AG04449 (cell line): Measurements from ENCODE around the gene SLC7A10.

Experiments used
- CTCF ChIA-PET: fragments of 350-600 bp; formaldehyde crosslinking; extraction: SDS; loops from one replicate; lab custom pipeline; 2021; ENCODE audit warnings: antibody characterized with exemption; lab: Yijun Ruan, JAX
- POLR2A ChIA-PET: fragments of 400-600, 350-600 bp; formaldehyde crosslinking; extraction: SDS; loops from one replicate; lab custom pipeline; 2020; ENCODE audit warnings: antibody characterized with exemption, inconsistent platforms; lab: Yijun Ruan, JAX
- DNase-seq: peaks from one replicate; pipeline ENCODE4 v3.0.0-alpha.2; 2010; ENCODE audit warnings: low read depth, low spot score
- H3K4me3 ChIP-seq: 2 replicates; pipeline ENCODE4 v1.5.1; 2011; ENCODE audit warnings: low read depth, mild to moderate bottlenecking, control low read depth, low read length
- CTCF ChIP-seq: IDR thresholded peaks from one replicate; pipeline ENCODE4 v1.5.1; 2011; ENCODE audit warnings: mild to moderate bottlenecking, moderate library complexity, low read length, control low read depth, inconsistent platforms; ENCODE audit not compliant: insufficient read depth; ENCODE audit errors: missing control alignments

The SLC7A10 gene

DNA sequence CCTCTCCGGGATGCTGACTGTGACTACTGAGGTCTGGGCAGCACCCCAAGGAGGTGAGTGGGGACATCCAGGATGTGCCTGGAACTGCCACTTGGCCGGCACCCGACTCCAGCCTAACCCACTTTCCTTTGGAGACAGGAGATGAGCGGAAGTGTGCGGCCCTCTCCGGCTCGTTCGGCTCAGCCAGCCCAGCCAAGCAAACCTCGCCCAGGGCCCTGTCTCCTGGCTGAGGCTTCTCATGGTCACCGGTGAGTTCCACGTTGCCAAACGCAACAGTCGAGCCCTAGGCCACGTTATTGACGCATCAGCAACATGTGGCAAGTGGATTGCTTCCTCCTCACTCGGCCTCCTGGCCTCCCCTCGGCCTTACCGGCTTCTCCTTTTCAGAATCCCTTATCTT lies 5.5 kb downstream of the SLC7A10 start:
- ChIA-PET CTCF (no interaction called here), POLR2A (no interaction called here)
- no peak for TF ChIP-seq CTCF
- no peak overlapping the region for H3K4me3 ChIP-seq
- DNase-seq: no peak

DNA sequence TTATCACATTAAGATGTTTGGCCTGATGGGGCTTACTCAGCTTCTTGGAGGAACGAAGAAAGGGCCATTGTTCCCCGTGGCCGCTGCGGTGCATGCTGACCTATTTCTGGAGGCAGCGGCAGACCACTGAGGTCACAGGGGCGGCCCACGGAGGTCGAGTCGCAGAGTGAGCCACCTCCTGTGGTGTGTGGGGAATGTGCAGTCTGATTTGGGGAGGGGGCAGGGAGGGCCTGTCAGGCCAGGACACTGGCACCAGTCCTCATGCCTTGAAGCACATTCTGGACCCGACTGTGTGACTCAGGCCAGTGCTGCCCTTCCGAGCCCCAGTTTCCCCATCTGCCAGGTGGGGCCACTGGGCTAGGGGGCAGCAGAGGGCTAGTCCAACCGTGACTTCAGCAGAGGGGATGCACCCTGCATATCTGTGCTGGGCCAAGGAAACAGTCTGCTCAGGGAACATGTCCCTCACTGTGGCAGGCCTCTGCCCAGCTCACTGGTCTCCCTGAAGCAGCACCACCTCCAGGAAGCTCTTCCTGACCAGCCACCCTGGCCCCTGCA lies 6.3 kb downstream of the SLC7A10 start:
- CTCF ChIA-PET: interaction anchor here (0.6 to 0.8 kb wide), 2 partner anchors 9 to 61 kb away, joined by 3 read pairs; no protein-coding TSS in a partner anchor
- TF ChIP-seq CTCF: peak; percentile 19
- POLR2A ChIA-PET: no interaction called here
- no peak for DNase-seq
- no peak overlapping the region for H3K4me3 ChIP-seq

DNA sequence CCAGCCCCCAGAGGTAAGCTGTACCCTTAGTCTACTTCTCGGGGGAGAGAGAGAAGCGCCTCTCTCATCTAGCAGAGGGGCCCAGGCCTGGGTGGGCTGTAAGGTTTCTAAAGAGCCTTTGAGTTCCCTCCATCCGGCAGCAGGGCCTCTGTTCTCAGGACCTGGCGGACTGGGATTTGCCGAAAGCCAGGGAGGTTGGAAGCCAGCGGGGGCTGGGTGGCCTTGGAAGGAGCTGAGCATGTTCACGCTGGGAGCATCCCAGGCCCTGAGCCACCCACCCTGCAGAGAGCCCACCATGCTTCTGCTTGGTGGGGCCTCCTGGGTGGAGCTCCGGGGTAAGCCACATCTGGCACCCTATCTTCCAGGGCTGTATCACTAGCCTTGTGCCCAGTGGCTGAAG lies 7.8 kb downstream of the SLC7A10 start:
- POLR2A ChIA-PET: no interaction called here
- no peak for TF ChIP-seq CTCF
- no peak for DNase-seq
- H3K4me3 ChIP-seq: no peak overlapping the region
- CTCF ChIA-PET: no interaction called here

GRCh38 chr19:33216198-33216830 lies 9.3 kb downstream of the SLC7A10 start:
- POLR2A ChIA-PET: no interaction called here
- CTCF ChIA-PET: interaction anchor here (0.6 kb wide), 1 partner anchor 555 kb away, joined by 3 read pairs; no protein-coding TSS in a partner anchor
- H3K4me3 ChIP-seq: no peak overlapping the region
- DNase-seq: no peak
- no peak for TF ChIP-seq CTCF

DNA sequence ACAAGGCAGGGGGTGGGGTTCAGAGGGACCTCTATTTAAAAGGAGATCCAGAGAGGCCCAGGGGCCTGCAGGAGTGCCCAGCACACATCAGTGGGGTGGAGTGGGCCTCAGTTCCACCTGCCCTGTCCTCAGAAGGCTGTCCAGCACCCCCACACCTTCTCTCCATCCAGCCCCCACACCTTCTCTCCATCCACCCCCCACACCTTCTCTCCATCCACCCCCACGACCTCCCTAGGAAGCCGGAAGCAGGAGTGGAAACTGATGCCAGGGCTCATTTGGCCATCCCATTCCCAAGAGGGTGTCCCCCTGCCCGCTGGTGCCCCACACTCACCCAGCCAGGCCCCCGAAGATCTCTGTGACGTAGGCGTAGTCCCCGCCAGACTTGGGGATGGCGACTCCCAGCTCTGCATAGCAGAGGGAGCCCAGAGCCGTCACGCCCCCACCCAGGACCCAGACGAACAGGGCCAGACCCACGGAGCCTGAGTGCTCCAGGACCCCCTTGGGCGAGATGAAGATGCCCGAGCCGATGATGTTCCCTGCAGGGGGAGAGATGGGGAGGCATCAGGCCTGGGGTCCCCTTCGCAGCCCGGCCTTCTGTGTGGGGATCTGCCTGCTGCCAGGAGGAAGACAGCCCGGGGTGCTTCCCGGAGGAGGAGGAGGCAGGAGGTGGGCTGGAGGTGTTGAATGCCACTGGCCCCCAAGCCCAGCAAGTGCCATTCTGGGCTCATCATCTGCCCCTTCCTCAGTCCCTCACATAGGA lies 10.0 kb downstream of the SLC7A10 start:
- CTCF ChIA-PET: interaction anchor here (1.3 to 2.1 kb wide), 2 partner anchors 10 to 12 kb away, joined by 4 to 7 read pairs; partner anchors contain the start of gene SLC7A10
- POLR2A ChIA-PET: no interaction called here

More for the DNA sequence above, 10.0 kb downstream of the SLC7A10 start:
- no peak for TF ChIP-seq CTCF
- no peak overlapping the region for H3K4me3 ChIP-seq
- DNase-seq: no peak
